Measurements from ENCODE around the gene SLC4A7. TPM values are rescaled to one million over a fixed set of nuclear protein-coding genes. Genes with fewer than 3 reads are reported as not detected.

The SLC4A7 gene
- total RNA-seq, 2 experiments from 2014 or later = 55.0 to 57.5 TPM

DNA sequence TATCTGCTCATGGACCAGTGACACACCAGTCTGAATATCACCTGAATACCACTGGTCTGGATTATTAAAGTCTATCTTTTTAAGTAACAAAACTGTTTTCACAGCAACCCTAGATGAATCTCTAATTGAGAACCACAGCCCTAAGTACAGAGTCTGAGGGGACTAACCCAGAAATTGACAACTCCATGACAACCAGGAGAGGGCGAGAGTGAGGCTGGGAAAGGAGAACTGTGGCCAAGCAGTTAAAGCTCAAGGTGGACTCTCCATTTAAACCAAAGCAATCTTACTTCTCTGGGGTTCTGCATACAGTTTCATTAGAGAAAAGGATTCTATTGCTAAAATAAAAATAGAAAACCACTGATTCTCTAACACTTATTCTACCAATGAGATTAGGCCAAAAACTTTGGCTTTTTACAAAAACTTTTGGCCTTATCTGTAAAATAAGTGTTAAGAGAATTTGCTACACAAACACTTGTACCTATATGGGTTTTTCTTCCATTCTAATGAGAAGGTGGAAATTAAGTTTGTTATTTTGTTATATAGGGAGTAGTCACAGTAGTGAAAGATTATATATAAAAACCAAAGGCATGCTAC, 126.4 kb downstream of the SLC4A7 start:
- Mint-ChIP-seq H3K4me3 (no peak overlapping the region), H3K27ac (no peak overlapping the region), H3K27me3 (peaks cover 2% of the 10 kb centered on the region), H3K9me3 (ENCODE audit: low read depth) (no peaks in the 10 kb centered on the region), H3K4me1 (peaks cover 27% of the 10 kb centered on the region), H3K36me3 (no peaks in the 10 kb centered on the region)
- peak; percentile 97 for ATAC-seq
- peak; percentile 80 for DNase-seq
- CTCF ChIA-PET = interaction anchor here (0.6 to 1.5 kb wide), 16 partner anchors 8 to 991 kb away, joined by 3 to 18 read pairs (median 4); partner anchors contain the start of genes AZI2, NEK10, SLC4A7 and ZCWPW2

DNA sequence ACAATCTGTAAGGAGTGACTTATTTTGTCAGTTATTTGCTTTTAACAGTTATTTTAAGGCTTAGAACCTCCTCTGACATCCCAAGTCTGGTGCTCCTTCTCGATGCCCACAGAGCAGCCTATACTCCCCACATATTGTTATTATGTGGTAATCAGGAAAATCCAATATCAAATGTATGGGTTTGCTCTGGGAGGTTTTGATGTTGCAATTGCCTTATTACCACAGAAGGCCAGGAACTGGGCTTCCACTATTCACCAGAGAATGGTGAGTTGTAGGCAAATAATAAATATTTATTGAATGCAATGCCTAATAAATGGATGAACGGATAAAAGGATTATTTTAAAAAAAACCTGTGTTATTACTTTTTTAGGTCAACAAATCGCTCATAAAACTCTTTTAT, 127.2 kb downstream of the SLC4A7 start:
- Mint-ChIP-seq H3K4me3 (no peak overlapping the region), H3K9me3 (ENCODE audit: low read depth) (no peaks in the 10 kb centered on the region), H3K27me3 (peaks cover 2% of the 10 kb centered on the region), H3K27ac (no peak overlapping the region), H3K36me3 (no peaks in the 10 kb centered on the region), H3K4me1 (peaks cover 27% of the 10 kb centered on the region)
- CTCF ChIA-PET = no interaction called here
- ATAC-seq (no peak), DNase-seq (no peak)

DNA sequence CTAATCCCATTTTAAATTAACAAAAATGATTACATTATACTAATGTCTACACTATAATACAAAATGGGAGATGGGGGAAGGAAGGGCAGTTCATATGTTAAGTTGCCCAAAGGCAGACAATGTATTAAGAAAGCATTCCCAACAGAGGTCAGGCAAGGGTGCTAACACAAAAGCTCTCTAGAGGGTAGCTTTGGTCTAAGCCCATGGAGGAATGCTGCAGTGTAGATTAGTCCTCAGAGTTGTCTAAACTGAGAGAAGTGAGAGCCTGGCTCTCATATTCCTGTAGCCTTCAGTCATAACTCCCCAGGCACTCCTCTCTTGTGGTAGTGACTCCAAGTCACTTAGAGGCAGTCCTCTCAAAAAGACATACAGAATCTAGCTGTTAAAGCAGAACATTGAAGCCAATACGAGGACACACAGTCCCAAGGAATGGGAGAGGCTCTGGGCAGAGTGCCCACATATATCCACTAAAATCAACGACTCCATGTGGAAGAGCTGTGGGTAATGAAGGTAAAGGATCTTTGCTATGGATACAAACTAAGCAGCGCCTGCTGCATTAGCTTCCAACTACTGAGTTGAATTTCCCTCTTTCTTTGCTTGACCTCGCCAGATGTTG, 129.5 kb downstream of the SLC4A7 start:
- no peak overlapping the region for H3K4me3 Mint-ChIP-seq
- H3K27me3 Mint-ChIP-seq = peaks cover 2% of the 10 kb centered on the region
- no peak for DNase-seq
- peaks cover 28% of the 10 kb centered on the region for H3K4me1 Mint-ChIP-seq
- CTCF ChIA-PET = interaction anchor here (0.9 to 1.5 kb wide), 4 partner anchors 10 to 316 kb away, joined by 3 to 6 read pairs (median 3); partner anchors contain the start of gene NEK10
- no peaks in the 10 kb centered on the region for H3K36me3 Mint-ChIP-seq
- no peaks in the 10 kb centered on the region for H3K9me3 Mint-ChIP-seq (ENCODE audit: low read depth)
- no peak for ATAC-seq
- no peak overlapping the region for H3K27ac Mint-ChIP-seq

DNA sequence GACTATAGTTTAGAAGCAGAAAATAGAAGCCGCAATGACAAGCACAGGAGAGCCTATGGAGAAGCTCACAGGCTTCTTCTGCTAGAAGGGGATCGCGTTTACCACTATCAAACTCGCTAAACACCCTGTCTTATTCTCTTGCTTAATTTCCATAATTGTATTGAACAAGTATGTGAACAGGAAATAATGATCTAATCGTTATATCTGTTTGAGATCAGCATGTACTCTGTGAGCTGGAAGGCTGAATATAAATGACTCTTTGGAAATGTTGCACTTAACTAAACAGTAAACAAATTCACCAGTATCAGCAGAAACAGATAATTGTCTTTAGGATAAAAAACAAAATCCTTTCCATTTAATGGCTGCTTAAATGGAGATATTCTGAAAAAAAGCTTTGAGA, 130.0 kb downstream of the SLC4A7 start:
- Mint-ChIP-seq H3K27ac (no peak overlapping the region), H3K4me3 (no peak overlapping the region), H3K4me1 (peaks cover 28% of the 10 kb centered on the region), H3K9me3 (ENCODE audit: low read depth) (no peaks in the 10 kb centered on the region), H3K36me3 (peaks cover 2% of the 10 kb centered on the region), H3K27me3 (peaks cover 2% of the 10 kb centered on the region)
- ATAC-seq = no peak
- CTCF ChIA-PET = interaction anchor here (0.6 to 1.5 kb wide), 3 partner anchors 15 to 327 kb away, joined by 3 to 6 read pairs (median 3); partner anchors contain the start of gene NEK10
- no peak for DNase-seq

DNA sequence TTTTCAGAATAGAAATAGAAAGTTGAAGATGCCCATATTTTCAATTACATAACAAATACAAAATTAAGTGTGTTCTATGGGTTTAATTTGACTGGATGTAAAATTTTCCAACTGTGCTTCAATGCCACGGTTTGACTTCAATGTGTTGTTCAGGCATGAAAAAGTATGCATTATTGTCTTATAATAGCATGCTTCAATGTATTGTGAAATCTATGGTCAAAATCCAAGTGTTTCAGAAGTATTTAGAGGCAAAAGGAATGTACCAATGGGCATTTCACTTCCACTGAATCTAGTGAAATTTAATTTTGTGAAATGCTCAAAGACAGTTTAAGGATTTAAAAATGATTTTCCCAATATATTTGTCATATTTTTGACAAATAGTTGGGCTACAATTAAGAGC, 131.0 kb downstream of the SLC4A7 start:
- no peak overlapping the region for H3K27ac Mint-ChIP-seq
- H3K36me3 Mint-ChIP-seq = peaks cover 3% of the 10 kb centered on the region
- H3K9me3 Mint-ChIP-seq (ENCODE audit: low read depth) = no peaks in the 10 kb centered on the region
- CTCF ChIA-PET = no interaction called here
- H3K4me1 Mint-ChIP-seq = peaks cover 22% of the 10 kb centered on the region
- DNase-seq = no peak
- no peak overlapping the region for H3K4me3 Mint-ChIP-seq
- no peak for ATAC-seq
- H3K27me3 Mint-ChIP-seq = peaks cover 2% of the 10 kb centered on the region

DNA sequence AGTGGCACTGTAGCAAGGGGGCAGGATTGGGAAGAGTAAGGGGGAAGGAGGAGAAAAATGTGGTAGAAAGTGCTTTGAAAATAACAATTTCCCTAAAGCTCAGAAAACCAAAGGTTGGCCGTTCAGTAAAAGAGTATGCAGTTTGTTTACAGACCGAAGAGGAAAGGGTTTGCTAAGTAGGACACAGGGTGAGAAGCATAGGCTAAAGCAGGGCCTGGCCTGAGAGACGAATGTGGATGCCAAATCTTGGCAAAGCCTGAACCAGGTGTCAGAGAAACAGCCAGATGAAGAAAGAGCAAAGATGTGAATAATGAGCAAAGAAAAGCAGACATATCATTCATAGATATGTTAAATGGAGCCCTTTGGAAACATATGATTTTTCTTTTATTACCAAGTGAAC, 132.1 kb downstream of the SLC4A7 start:
- H3K9me3 Mint-ChIP-seq (ENCODE audit: low read depth) = no peaks in the 10 kb centered on the region
- H3K4me3 Mint-ChIP-seq = no peak overlapping the region
- H3K27ac Mint-ChIP-seq = no peak overlapping the region
- no peak for ATAC-seq
- H3K4me1 Mint-ChIP-seq = peaks cover 15% of the 10 kb centered on the region
- H3K27me3 Mint-ChIP-seq = peaks cover 2% of the 10 kb centered on the region
- DNase-seq = no peak
- CTCF ChIA-PET = no interaction called here
- H3K36me3 Mint-ChIP-seq = peaks cover 3% of the 10 kb centered on the region

DNA sequence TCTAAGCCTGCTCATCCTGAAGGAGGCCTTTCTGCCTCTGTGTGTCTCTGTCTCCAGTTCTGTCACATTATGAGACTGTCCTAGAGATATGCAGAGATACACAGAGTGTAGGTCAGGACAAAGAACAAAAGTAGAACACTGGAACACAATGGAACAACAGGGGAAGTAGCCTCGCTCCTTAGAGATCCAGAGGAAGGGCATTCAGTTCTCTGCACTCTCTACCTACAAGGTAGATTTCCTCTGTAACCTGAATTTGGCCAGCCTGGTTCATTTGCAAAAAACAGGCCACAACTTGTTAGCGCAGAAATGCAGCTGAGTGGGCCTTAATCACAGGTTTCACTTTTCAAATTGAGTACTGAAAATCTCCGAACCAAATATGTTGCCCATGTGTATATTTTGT, 134.4 kb downstream of the SLC4A7 start:
- H3K4me3 Mint-ChIP-seq = peak overlapping the region; percentile 63
- H3K36me3 Mint-ChIP-seq = peaks cover 3% of the 10 kb centered on the region
- peak overlapping the region; percentile 82 for H3K27ac Mint-ChIP-seq
- no peaks in the 10 kb centered on the region for H3K9me3 Mint-ChIP-seq (ENCODE audit: low read depth)
- peaks cover 2% of the 10 kb centered on the region for H3K27me3 Mint-ChIP-seq
- H3K4me1 Mint-ChIP-seq = peaks cover 24% of the 10 kb centered on the region
- ATAC-seq (peak; percentile 41), DNase-seq (peak; percentile 49)
- CTCF ChIA-PET = interaction anchor here (0.9 to 2.0 kb wide), 3 partner anchors 8 to 331 kb away, joined by 4 to 12 read pairs (median 5); partner anchors contain the start of gene NEK10

DNA sequence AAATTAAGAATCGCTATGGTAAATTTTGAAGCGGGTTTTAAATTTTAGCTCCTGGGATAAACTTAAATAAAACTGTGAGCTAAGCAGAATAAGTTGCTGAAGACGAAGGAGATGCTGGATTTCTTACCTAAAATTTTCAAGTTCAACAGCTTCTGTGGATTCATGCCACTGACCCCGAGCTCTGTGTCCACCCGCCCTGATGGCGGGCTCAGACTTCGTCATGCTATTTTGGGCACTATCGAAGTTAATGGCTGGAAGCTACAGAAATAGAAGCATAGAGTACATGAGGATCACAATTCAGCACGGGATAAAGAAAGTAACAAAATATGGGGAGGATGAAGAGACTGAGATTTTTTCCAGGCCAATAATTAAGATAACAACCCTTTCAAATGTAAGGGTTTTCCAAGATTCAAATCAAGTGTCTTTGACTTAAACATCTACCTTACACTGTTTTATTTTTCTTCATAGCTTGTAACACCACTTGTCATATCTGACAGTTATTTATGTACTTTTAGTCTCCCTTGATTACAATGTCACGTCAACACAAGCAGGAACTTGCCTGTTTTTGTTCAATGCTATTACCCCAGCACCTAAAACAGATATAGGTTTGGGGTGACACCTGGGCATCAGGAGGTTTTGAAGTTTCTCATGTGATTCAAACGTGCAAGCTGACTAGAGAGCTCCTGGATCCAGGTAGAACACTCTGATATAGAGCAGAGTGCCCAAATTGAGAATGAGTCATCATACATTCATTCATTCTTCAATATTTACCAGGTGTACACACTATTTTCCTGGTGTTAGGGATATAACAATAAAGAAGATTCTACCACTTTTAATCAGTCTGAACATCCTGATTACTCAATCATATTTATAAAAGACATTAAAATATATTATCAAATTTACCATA, 138.0 kb downstream of the SLC4A7 start:
- H3K4me1 Mint-ChIP-seq = peaks cover 24% of the 10 kb centered on the region
- CTCF ChIA-PET = interaction anchor here (0.8 to 1.0 kb wide), 3 partner anchors 12 to 366 kb away, joined by 3 to 6 read pairs (median 3); no protein-coding TSS in a partner anchor
- H3K4me3 Mint-ChIP-seq = no peak overlapping the region
- H3K27me3 Mint-ChIP-seq = no peaks in the 10 kb centered on the region
- no peak for ATAC-seq
- no peaks in the 10 kb centered on the region for H3K9me3 Mint-ChIP-seq (ENCODE audit: low read depth)
- DNase-seq = no peak
- peaks cover 5% of the 10 kb centered on the region for H3K36me3 Mint-ChIP-seq
- H3K27ac Mint-ChIP-seq = no peak overlapping the region

DNA sequence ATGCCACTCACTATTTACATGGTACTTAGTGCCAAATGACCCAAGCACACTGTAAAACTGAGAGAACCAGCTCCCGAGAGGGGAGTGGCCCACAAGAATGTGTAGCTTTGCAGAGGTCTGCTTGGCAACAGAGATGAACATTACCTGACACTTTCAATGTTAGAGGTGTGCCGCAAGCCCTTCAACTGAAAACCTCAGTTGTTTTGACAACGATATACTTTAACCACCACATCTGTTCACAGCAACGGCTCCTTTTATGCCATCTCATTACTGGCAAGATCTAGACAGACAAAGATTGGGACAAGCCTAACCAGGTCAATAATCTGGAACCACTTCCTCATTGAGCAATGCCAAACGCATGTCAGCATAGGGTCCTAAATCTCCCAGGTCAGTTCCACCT, 138.7 kb downstream of the SLC4A7 start:
- peaks cover 8% of the 10 kb centered on the region for H3K36me3 Mint-ChIP-seq
- ATAC-seq (peak; percentile 76), DNase-seq (peak; percentile 64)
- H3K4me3 Mint-ChIP-seq = no peak overlapping the region
- H3K27me3 Mint-ChIP-seq = no peaks in the 10 kb centered on the region
- no peak overlapping the region for H3K27ac Mint-ChIP-seq
- H3K9me3 Mint-ChIP-seq (ENCODE audit: low read depth) = no peaks in the 10 kb centered on the region
- peaks cover 26% of the 10 kb centered on the region for H3K4me1 Mint-ChIP-seq
- CTCF ChIA-PET = interaction anchor here (1.0 kb wide), 2 partner anchors 34 to 367 kb away, joined by 3 to 6 read pairs; no protein-coding TSS in a partner anchor

DNA sequence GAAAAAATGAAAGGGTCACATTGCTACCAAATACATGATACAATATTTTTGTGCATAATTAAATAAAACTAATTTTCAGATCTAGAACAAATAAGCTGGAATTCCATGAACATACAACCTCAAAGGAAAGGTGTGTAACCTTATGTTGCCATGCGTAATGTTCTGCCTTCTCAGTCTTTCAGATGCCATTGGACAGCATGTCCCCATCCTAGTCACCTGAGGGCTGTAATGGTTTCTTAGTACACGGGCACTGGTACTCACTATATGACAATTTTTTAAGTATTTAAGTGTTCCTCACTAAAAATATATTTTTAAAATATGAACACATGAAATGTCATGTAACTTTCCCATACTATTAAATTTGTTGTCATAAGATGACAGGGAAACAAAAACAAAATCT, 139.1 kb downstream of the SLC4A7 start:
- H3K4me3 Mint-ChIP-seq = no peak overlapping the region
- peaks cover 8% of the 10 kb centered on the region for H3K36me3 Mint-ChIP-seq
- no peak for ATAC-seq
- H3K27me3 Mint-ChIP-seq = no peaks in the 10 kb centered on the region
- H3K9me3 Mint-ChIP-seq (ENCODE audit: low read depth) = no peaks in the 10 kb centered on the region
- H3K4me1 Mint-ChIP-seq = peaks cover 27% of the 10 kb centered on the region
- DNase-seq = no peak
- no peak overlapping the region for H3K27ac Mint-ChIP-seq
- CTCF ChIA-PET = interaction anchor here (1.3 to 2.0 kb wide), 3 partner anchors 13 to 31 kb away, joined by 3 to 4 read pairs (median 4); no protein-coding TSS in a partner anchor

DNA sequence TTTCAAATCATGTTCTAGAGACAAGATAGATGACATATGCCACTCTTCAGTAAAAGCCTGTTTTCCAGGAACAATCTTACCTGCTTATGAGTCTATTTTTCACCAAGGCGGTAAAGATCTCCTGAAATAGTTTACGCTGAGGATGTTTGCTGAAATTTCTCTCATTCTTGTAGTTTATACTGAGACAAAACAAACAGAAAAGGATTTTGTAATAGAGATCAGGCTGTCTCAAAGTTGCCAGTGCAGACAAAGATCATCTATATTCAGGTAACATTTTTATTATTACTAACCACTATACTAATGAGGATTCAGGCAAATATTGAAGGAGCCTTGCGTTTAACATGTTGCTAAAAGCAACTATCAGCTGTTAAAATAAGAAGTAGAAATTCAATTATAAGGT, 140.0 kb downstream of the SLC4A7 start:
- peaks cover 21% of the 10 kb centered on the region for H3K4me1 Mint-ChIP-seq
- H3K27me3 Mint-ChIP-seq = no peaks in the 10 kb centered on the region
- H3K27ac Mint-ChIP-seq = no peak overlapping the region
- no peak for ATAC-seq
- DNase-seq = no peak
- peaks cover 6% of the 10 kb centered on the region for H3K36me3 Mint-ChIP-seq
- H3K9me3 Mint-ChIP-seq (ENCODE audit: low read depth) = no peaks in the 10 kb centered on the region
- no peak overlapping the region for H3K4me3 Mint-ChIP-seq
- CTCF ChIA-PET = interaction anchor here (1.3 to 2.0 kb wide), 3 partner anchors 13 to 30 kb away, joined by 3 to 4 read pairs (median 4); no protein-coding TSS in a partner anchor

DNA sequence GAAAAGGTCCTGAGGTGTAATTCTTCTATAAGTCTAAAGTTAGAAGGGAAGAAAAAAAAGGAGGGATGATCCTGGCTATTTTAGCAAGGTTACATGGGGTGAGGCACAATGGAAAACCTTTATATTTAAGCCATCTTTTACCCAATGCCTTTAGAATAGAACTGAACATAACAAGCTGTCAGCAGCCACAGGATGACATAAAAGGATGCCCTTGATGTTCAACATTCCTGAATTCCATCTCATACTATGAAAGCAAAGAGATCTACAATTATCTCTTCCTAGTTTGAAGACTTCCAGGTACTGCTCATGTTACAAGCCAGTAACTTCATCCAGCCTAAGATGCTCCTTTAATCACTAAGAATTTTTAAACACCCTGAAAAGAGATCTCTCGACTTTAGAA, 141.9 kb downstream of the SLC4A7 start:
- Mint-ChIP-seq H3K4me1 (peaks cover 19% of the 10 kb centered on the region), H3K27me3 (no peaks in the 10 kb centered on the region), H3K9me3 (ENCODE audit: low read depth) (no peaks in the 10 kb centered on the region), H3K4me3 (no peak overlapping the region), H3K36me3 (peaks cover 5% of the 10 kb centered on the region), H3K27ac (no peak overlapping the region)
- DNase-seq (no peak), ATAC-seq (no peak)
- CTCF ChIA-PET = no interaction called here

DNA sequence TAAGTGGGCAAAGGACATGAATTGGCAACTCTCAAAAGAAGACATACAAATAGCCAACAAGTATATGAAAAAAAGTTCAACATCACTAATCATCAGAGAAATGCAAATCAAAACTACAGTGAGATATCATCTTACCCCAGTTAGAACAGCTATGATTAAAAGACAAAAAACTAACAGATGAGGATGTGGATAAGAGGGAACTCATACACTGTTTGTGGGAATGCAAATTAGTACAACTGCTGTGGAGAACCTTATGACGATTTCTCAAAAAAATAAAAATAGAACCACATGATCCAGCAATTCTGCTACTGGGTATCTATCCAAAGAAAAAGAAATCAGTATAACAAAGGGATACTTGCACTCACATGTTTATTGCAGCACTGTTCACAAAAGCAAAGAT, 143.7 kb downstream of the SLC4A7 start:
- DNase-seq (no peak), ATAC-seq (peak; percentile 58)
- Mint-ChIP-seq H3K9me3 (ENCODE audit: low read depth) (no peaks in the 10 kb centered on the region), H3K4me1 (peaks cover 13% of the 10 kb centered on the region), H3K27me3 (no peaks in the 10 kb centered on the region), H3K27ac (no peak overlapping the region), H3K4me3 (no peak overlapping the region), H3K36me3 (peaks cover 5% of the 10 kb centered on the region)
- CTCF ChIA-PET = no interaction called here

Data from activated CD8-positive, alpha-beta memory T cell treated with anti-CD3 and anti-CD28 coated beads, Interleukin-2, amount 10 ng/mL, durations not matched to agents 7 days and 5 days (primary cell).